Right cardiac atrium (tissue), 5 donors: Measurements from ENCODE around the gene CNP. TPM values are rescaled to one million over a fixed set of nuclear protein-coding genes. Genes with fewer than 3 reads are reported as not detected.
"Not testable (repeated sequence)": the region's sequence is repeated elsewhere in the genome, so short reads cannot be mapped to it uniquely, and the experiment has no call there.

Source experiments
- ATAC-seq, 2 donors: fragments of 200-7000 bp; cut with Tn5 transposase; one replicate each; pipeline versions ENCODE4 v1.8.0 to v1.9.1; 2020; ENCODE audit warnings: moderate library complexity in 2 of 2, mild to moderate bottlenecking in 1 of 2
- DNase-seq, 3 donors: peaks; one replicate each; pipeline ENCODE4 v3.0.0-alpha.2; 2020
- H3K27ac ChIP-seq: one replicate; pipeline ENCODE4 v1.5.1; 2013; ENCODE audit warnings: mild to moderate bottlenecking, low read length, control low read depth, moderate library complexity
- H3K27me3 ChIP-seq: one replicate; pipeline ENCODE4 v1.6.1; 2013; ENCODE audit not compliant: control insufficient read depth, insufficient read depth
- H3K4me1 ChIP-seq: one replicate; pipeline ENCODE4 v1.6.1; 2013; ENCODE audit warnings: low read length; ENCODE audit not compliant: control insufficient read depth, insufficient read depth
- H3K4me3 ChIP-seq: one replicate; pipeline ENCODE4 v1.5.1; 2013; ENCODE audit warnings: low read length, control low read depth
- H3K9me3 ChIP-seq: one replicate; pipeline ENCODE4 v1.6.1; 2013; ENCODE audit warnings: low read length; ENCODE audit not compliant: control insufficient read depth
- WGBS: extraction: QIAGEN DNeasy Blood & Tissue Kit; methylation state at CpG from one replicate; pipeline ENCODE4 v1.1.7; 2013; 5-methylcytosine and 5-hydroxymethylcytosine counted together
- intact Hi-C, 4 donors: fragments of 100-400 bp; cut with DNase I; formaldehyde crosslinking; loops; one replicate each; pipeline versions ENCODE4 v1.11.0 to v1.14.0; 2022 to 2023
- polyA plus RNA-seq: library from polyadenylated mRNA; stranded (reverse); fragments of 200-250 nt; gene quantifications from one replicate; pipeline ENCODE4 v1.2.3, GENCODE V29; 2013
- total RNA-seq, 4 donors: library from RNA; stranded (reverse); fragmentation: NEBNext Ultra II Directional; extraction: Animal tissue kit (Norgen Biotek cat#: 25700); gene quantifications; one replicate each; pipeline ENCODE4 v1.2.1, GENCODE V29; 2021
- donor health status: healthy with polysubstance abuse.
- donor health status: DM: no; HTN: yes; CAD: no.
- donor health status: DM: no; HTN: no; CAD: no.
- donor health status: DM: no; HTN: yes; CAD: no; lungs with severe emphysema.
- donor health status: DM: yes; HTN: yes; CAD: no.

CNP gene
- total and polyA plus RNA-seq, 5 donors = 32.1 to 41.1 (median 38.8) TPM

- no peak overlapping the region for H3K27ac ChIP-seq
- H3K27me3 ChIP-seq = no peaks in the 10 kb centered on the region
- intact Hi-C loops = no loop called here
- ATAC-seq (no peak), DNase-seq (no peak)
- WGBS = 76% methylated on average over 5 of the region's 5 CpGs
- H3K4me1 ChIP-seq = no peaks in the 10 kb centered on the region
- no peak overlapping the region for H3K4me3 ChIP-seq
- H3K9me3 ChIP-seq = no peaks in the 10 kb centered on the region
These were observed 23.3 kb downstream of the CNP start for GRCh38 chr17:41989702-41990419.

- Histone ChIP-seq H3K9me3 (no peaks in the 10 kb centered on the region), H3K27ac (no peak overlapping the region), H3K27me3 (no peaks in the 10 kb centered on the region), H3K4me1 (no peaks in the 10 kb centered on the region), H3K4me3 (no peak overlapping the region)
- WGBS = 49% methylated on average over 3 of the region's 3 CpGs
- ATAC-seq = no peak
- DNase-seq = no peak
- intact Hi-C loops = no loop called here
These were observed 26.0 kb downstream of the CNP start for GRCh38 chr17:41992576-41992975.

- DNase-seq = no peak
- Histone ChIP-seq H3K4me3 (no peak overlapping the region), H3K27me3 (no peaks in the 10 kb centered on the region), H3K9me3 (no peaks in the 10 kb centered on the region), H3K4me1 (peaks cover 3% of the 10 kb centered on the region), H3K27ac (no peak overlapping the region)
- ATAC-seq = no peak
- intact Hi-C loops = no loop called here
- 92% methylated on average over 2 of the region's 2 CpGs for WGBS
These were observed 30.2 kb downstream of the CNP start for GRCh38 chr17:41996855-41997164.

GRCh38 chr17:41998497-41998896 is 31.9 kb downstream of the CNP start:
- peaks cover 3% of the 10 kb centered on the region for H3K4me1 ChIP-seq
- 43% methylated on average over 2 of the region's 2 CpGs for WGBS
- intact Hi-C loops = no loop called here
- no peaks in the 10 kb centered on the region for H3K27me3 ChIP-seq
- H3K27ac ChIP-seq = no peak overlapping the region
- ATAC-seq (no peak), DNase-seq (no peak)
- no peak overlapping the region for H3K4me3 ChIP-seq
- H3K9me3 ChIP-seq = no peaks in the 10 kb centered on the region

GRCh38 chr17:42000413-42001133 is 34.0 kb downstream of the CNP start:
- no peak overlapping the region for H3K27ac ChIP-seq
- no peaks in the 10 kb centered on the region for H3K27me3 ChIP-seq
- intact Hi-C loops = no loop called here
- no peak for ATAC-seq
- H3K4me1 ChIP-seq = peaks cover 3% of the 10 kb centered on the region
- 70% methylated on average over 3 of the region's 3 CpGs for WGBS
- no peak for DNase-seq
- H3K9me3 ChIP-seq = no peaks in the 10 kb centered on the region
- no peak overlapping the region for H3K4me3 ChIP-seq

GRCh38 chr17:42001729-42002128 is 35.1 kb downstream of the CNP start:
- Histone ChIP-seq H3K4me1 (peaks cover 3% of the 10 kb centered on the region), H3K4me3 (no peak overlapping the region), H3K27me3 (no peaks in the 10 kb centered on the region), H3K9me3 (no peaks in the 10 kb centered on the region), H3K27ac (no peak overlapping the region)
- 92% methylated on average over 2 of the region's 2 CpGs for WGBS
- no peak for ATAC-seq
- DNase-seq = no peak
- intact Hi-C loops = no loop called here

GRCh38 chr17:42002175-42002791 is 35.7 kb downstream of the CNP start:
- Histone ChIP-seq H3K9me3 (no peaks in the 10 kb centered on the region), H3K4me1 (peaks cover 3% of the 10 kb centered on the region), H3K4me3 (no peak overlapping the region), H3K27ac (no peak overlapping the region), H3K27me3 (no peaks in the 10 kb centered on the region)
- intact Hi-C loops = no loop called here
- 83% methylated on average over 7 of the region's 7 CpGs for WGBS
- ATAC-seq (no peak), DNase-seq (no peak)

- Histone ChIP-seq H3K27ac (no peak overlapping the region), H3K27me3 (no peaks in the 10 kb centered on the region), H3K4me1 (peaks cover 3% of the 10 kb centered on the region), H3K4me3 (no peak overlapping the region), H3K9me3 (no peaks in the 10 kb centered on the region)
- intact Hi-C loops = no loop called here
- ATAC-seq = no peak
- no peak for DNase-seq
- WGBS = 74% methylated on average over 3 of the region's 3 CpGs
These were observed 36.3 kb downstream of the CNP start for GRCh38 chr17:42002792-42003301.

GRCh38 chr17:42005166-42005565 is 38.6 kb downstream of the CNP start:
- intact Hi-C loops = no loop called here
- ATAC-seq (no peak), DNase-seq (no peak)
- no peak overlapping the region for H3K4me3 ChIP-seq
- no peaks in the 10 kb centered on the region for H3K27me3 ChIP-seq
- H3K9me3 ChIP-seq = no peaks in the 10 kb centered on the region
- no peak overlapping the region for H3K27ac ChIP-seq
- 94% methylated on average over 1 of the region's 1 CpG for WGBS
- peaks cover 4% of the 10 kb centered on the region for H3K4me1 ChIP-seq

GRCh38 chr17:42009170-42009569 is 42.6 kb downstream of the CNP start:
- intact Hi-C loops = no loop called here
- no peak for DNase-seq
- Histone ChIP-seq H3K27me3 (no peaks in the 10 kb centered on the region), H3K4me1 (peaks cover 7% of the 10 kb centered on the region), H3K9me3 (no peaks in the 10 kb centered on the region), H3K4me3 (no peak overlapping the region), H3K27ac (no peak overlapping the region)
- WGBS = 76% methylated on average over 4 of the region's 4 CpGs
- ATAC-seq = no peak

GRCh38 chr17:42010266-42010680 is 43.7 kb downstream of the CNP start:
- H3K9me3 ChIP-seq, H3K27ac ChIP-seq, H3K4me3 ChIP-seq, H3K27me3 ChIP-seq, H3K4me1 ChIP-seq: not testable (repeated sequence)
- DNase-seq = peak in 2 of 3 donors; percentile 57 to 61
- ATAC-seq = peak; percentile 30 to 60
- intact Hi-C loops = loop anchor here in 1 of 4 donors (5.0 kb wide), 1 partner anchor 43 kb away; the partner anchor contains the start of gene CNP
- 55% methylated on average over 9 of the region's 9 CpGs for WGBS
